ENCODE results near the gene KCNMB2. TPM values are rescaled to one million over a fixed set of nuclear protein-coding genes. Genes with fewer than 3 reads are reported as not detected.

The KCNMB2 gene
- polyA plus RNA-seq, 1 donor (not counting 4 experiments of a cell fraction or from before 2014, with no cell fraction given), result not detected

GRCh38 chr3:178631950-178632349 is 95.7 kb downstream of the KCNMB2 start:
- Histone ChIP-seq H4K20me1 (ENCODE audit: control insufficient read depth, extremely low read depth, insufficient read depth, low read length) (no peaks in the 10 kb centered on the region), H3K4me1 (ENCODE audit: control insufficient read depth, extremely low read depth, insufficient read depth, low read length) (no peaks in the 10 kb centered on the region), H3K4me3 (ENCODE audit: control insufficient read depth in 2 of 3, extremely low read depth in 1 of 3, insufficient read depth in 2 of 3, low read depth in 1 of 3, low read length in 3 of 3) (no peak overlapping the region), H3K9me3 (ENCODE audit: control insufficient read depth, low read depth, low read length) (no peaks in the 10 kb centered on the region), H3K27ac (ENCODE audit: control insufficient read depth, insufficient read depth, low read length) (no peak overlapping the region), H2AFZ (ENCODE audit: control insufficient read depth, low read length) (no peak overlapping the region), H3K27me3 (ENCODE audit: control insufficient read depth, extremely low read depth, insufficient read depth, low read length) (no peaks in the 10 kb centered on the region), H3K9ac (ENCODE audit: control insufficient read depth, extremely low read depth, insufficient read depth, low read length) (no peak overlapping the region), H3K4me2 (ENCODE audit: control insufficient read depth, extremely low read depth, insufficient read depth, low read depth, low read length) (no peak overlapping the region), H3K79me2 (ENCODE audit: control insufficient read depth, insufficient read depth, low read length) (no peaks in the 10 kb centered on the region), H3K36me3 (ENCODE audit: control insufficient read depth in 2 of 2, extremely low read depth in 1 of 2, insufficient read depth in 2 of 2, low read length in 2 of 2) (no peaks in the 10 kb centered on the region), H3K9me1 (ENCODE audit: control insufficient read depth, extremely low read depth, insufficient read depth, low read length) (no peaks in the 10 kb centered on the region)
- dilution Hi-C loops (cut with MboI; ENCODE audit: extremely low pct_ligation_motif_present, low sequenced_read_pairs), result no loop called here
- DNase-seq (ENCODE audit: low read depth, low spot score) (no peak), FAIRE-seq (no peak)
- TF ChIP-seq EZH2 (IDR thresholded peaks at IDR 0.05; ENCODE audit: low read length), result no peak
- no peak for TF ChIP-seq CTCF (optimal IDR thresholded peaks at IDR 0.05 in 1 of 3, IDR thresholded peaks at IDR 0.05 in 1 of 3, conservative IDR thresholded peaks at IDR 0.05 in 1 of 3; ENCODE audit: extremely low read depth in 1 of 3, insufficient read depth in 2 of 3, low read length in 3 of 3)

- H3K79me2 ChIP-seq (ENCODE audit: control insufficient read depth, insufficient read depth, low read length), result no peaks in the 10 kb centered on the region
- H3K27me3 ChIP-seq (ENCODE audit: control insufficient read depth, extremely low read depth, insufficient read depth, low read length), result no peaks in the 10 kb centered on the region
- no peak overlapping the region for H3K9ac ChIP-seq (ENCODE audit: control insufficient read depth, extremely low read depth, insufficient read depth, low read length)
- H4K20me1 ChIP-seq (ENCODE audit: control insufficient read depth, extremely low read depth, insufficient read depth, low read length), result no peaks in the 10 kb centered on the region
- no peak overlapping the region for H3K27ac ChIP-seq (ENCODE audit: control insufficient read depth, insufficient read depth, low read length)
- dilution Hi-C loops (cut with MboI; ENCODE audit: extremely low pct_ligation_motif_present, low sequenced_read_pairs), result no loop called here
- TF ChIP-seq CTCF (optimal IDR thresholded peaks at IDR 0.05 in 1 of 3, IDR thresholded peaks at IDR 0.05 in 1 of 3, conservative IDR thresholded peaks at IDR 0.05 in 1 of 3; ENCODE audit: extremely low read depth in 1 of 3, insufficient read depth in 2 of 3, low read length in 3 of 3), result no peak
- no peak for TF ChIP-seq EZH2 (IDR thresholded peaks at IDR 0.05; ENCODE audit: low read length)
- FAIRE-seq, result no peak
- H3K9me1 ChIP-seq (ENCODE audit: control insufficient read depth, extremely low read depth, insufficient read depth, low read length), result no peaks in the 10 kb centered on the region
- no peak overlapping the region for H3K4me3 ChIP-seq (ENCODE audit: control insufficient read depth in 2 of 3, extremely low read depth in 1 of 3, insufficient read depth in 2 of 3, low read depth in 1 of 3, low read length in 3 of 3)
- no peak for DNase-seq (ENCODE audit: low read depth, low spot score)
- no peaks in the 10 kb centered on the region for H3K36me3 ChIP-seq (ENCODE audit: control insufficient read depth in 2 of 2, extremely low read depth in 1 of 2, insufficient read depth in 2 of 2, low read length in 2 of 2)
- H3K4me2 ChIP-seq (ENCODE audit: control insufficient read depth, extremely low read depth, insufficient read depth, low read depth, low read length), result no peak overlapping the region
- H2AFZ ChIP-seq (ENCODE audit: control insufficient read depth, low read length), result no peak overlapping the region
- no peaks in the 10 kb centered on the region for H3K4me1 ChIP-seq (ENCODE audit: control insufficient read depth, extremely low read depth, insufficient read depth, low read length)
- H3K9me3 ChIP-seq (ENCODE audit: control insufficient read depth, low read depth, low read length), result no peaks in the 10 kb centered on the region
Observed at GRCh38 chr3:178634975-178635374, 98.7 kb downstream of the KCNMB2 start.

Measured in keratinocyte (primary cell).